AG09319 (cell line): ENCODE measurements around the gene HRC.

Experiments
- DNase-seq: peaks from one replicate; pipeline ENCODE4 v3.0.0-alpha.2; 2010; ENCODE audit warnings: low read depth; ENCODE audit errors: extremely low read depth
- TF ChIP-seq, protein P1 (sequence below): IDR thresholded peaks from 2 replicates; pipeline ENCODE4 v1.5.1; 2011; ENCODE audit warnings: low read depth, mild to moderate bottlenecking, inconsistent platforms, low read length, moderate library complexity

The HRC gene

DNA sequence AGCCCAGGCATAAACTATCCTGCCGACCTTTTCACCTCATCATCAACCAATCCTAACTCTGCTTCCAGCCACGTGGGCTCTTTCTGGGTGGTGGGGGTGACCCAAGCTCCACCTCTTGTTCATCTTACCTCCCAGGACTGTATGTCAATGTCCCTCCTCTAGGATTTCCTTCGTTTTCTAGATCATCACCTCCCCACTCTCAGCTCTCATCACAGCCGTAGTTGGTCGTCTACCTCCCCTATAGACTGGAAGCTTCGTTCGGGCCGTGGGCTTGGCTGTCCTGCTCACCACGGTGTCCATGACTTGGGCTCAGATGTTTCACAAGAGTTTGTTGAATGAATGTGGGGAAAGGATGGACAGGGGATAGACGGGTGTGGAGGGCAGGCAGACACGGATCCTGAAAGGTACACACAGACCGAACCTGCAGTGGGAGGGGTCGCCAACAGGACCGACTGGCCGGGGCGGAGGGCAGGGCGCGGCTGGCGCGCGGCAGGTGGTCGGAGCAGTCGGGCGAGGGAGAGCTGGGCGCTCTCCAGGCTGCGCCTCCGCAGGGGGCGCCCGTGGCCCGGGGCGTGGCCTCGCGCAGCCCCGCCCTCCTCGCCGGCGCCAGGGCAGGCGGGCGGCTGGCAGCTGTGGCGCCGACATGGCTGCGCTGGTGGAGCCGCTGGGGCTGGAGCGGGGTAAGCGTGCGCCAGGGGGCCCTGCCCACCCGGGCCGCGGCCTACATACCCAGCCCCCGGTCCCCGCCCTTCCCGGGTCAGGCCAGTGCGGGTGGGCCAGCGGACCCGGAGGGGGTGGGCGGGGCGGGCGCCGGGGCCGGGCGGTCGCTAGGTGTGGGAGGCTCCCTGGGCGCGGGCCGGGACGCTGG, 41.2 kb downstream of the HRC start, which contains the start of gene LIN7B:
LIN7B (plus strand) TSS at position 609 of the 868 bp plus-strand sequence; CDS start at position 644, 35 bp downstream.
- DNase-seq: no peak
- TF ChIP-seq, protein P1, sequence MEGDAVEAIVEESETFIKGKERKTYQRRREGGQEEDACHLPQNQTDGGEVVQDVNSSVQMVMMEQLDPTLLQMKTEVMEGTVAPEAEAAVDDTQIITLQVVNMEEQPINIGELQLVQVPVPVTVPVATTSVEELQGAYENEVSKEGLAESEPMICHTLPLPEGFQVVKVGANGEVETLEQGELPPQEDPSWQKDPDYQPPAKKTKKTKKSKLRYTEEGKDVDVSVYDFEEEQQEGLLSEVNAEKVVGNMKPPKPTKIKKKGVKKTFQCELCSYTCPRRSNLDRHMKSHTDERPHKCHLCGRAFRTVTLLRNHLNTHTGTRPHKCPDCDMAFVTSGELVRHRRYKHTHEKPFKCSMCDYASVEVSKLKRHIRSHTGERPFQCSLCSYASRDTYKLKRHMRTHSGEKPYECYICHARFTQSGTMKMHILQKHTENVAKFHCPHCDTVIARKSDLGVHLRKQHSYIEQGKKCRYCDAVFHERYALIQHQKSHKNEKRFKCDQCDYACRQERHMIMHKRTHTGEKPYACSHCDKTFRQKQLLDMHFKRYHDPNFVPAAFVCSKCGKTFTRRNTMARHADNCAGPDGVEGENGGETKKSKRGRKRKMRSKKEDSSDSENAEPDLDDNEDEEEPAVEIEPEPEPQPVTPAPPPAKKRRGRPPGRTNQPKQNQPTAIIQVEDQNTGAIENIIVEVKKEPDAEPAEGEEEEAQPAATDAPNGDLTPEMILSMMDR: peak; percentile 11; the same call in 1 of the 2 replicates

DNA sequence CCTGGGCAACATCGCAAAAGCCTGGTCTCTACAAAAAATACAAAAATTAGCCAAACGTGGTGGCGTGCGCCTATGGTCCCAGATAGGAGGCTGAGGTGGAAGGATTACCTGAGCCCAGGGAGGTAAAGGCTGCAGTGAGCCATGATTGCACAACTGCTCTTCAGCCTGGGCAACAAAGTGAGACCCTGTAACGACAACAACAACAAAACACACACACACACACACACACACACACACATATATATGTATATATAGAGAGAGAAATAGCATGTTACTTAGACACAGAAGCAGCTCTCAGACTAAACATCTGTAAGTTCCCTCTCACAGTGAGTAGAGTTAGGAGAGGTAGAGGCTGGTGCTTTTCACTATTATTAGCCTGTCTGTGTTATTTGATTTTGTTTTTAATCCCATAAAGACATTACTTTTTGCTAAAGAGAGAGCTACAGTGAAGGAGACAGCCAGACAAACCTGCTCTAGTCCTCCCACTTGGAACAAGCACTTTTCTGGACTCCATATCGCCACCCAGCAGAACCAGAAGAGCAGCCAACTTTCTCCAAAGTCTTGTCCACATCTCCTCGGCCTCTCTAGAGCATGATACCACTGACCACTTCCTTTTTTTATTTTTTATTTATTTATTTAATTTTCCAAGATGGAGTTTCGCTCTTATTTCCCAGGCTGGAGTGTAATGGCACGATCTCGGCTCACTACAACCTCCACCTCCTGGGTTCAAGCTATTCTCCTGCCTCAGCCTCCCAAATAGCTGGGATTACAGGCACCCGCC, 43.8 kb downstream of the HRC start:
- no peak for DNase-seq
- TF ChIP-seq, protein P1: no peak

DNA sequence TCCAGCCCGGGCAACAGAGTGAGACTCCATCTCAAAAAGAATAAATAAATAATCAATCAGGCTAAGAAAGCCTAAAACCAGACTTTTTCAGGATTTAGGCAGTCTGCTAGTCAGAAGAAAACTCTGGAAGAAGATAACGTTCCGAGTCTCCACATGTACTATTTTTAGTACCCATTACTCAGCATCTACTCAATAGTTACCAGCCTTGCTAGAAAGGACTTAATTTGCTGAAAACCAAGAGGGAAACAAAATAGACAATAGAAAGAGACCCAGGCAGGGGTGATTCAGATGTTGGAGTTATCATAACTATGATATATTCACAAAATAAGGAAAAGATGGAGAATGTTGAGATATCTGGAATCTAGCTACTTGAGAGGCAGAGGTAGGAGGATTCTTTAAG, 44.6 kb downstream of the HRC start:
- TF ChIP-seq, protein P1: no peak
- no peak for DNase-seq

DNA sequence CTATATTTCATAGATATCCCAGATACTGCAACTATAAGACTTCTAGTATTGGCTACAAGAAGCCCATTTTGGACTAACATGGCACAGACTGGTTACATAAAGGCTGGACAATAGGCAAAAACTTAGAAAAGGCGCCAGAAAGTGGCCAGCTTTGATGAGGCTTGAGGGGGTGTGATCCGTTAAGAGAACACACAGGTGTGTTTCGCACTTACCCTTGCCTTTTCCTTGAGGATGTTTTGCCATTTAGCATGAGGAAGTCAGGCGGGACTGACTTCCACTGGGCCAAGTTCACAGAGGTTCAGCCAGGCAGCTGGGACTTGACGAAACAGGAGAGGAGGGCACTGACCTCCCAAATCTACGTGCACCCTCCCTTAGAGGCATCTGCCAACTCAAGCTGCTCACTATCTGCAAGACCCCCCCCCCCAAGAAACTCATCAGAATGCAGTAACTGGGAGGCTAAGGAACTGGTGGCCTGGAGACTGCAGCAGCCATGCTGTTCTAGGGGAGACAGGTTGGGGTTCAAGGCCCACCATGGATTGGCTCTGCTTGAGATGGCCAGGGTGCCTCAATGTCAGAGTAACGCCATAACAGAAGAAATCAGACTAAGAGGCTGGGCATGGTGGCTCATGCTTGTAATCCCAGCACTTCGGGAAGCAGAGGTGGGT, 45.5 kb downstream of the HRC start:
- DNase-seq: no peak
- TF ChIP-seq, protein P1: no peak

DNA sequence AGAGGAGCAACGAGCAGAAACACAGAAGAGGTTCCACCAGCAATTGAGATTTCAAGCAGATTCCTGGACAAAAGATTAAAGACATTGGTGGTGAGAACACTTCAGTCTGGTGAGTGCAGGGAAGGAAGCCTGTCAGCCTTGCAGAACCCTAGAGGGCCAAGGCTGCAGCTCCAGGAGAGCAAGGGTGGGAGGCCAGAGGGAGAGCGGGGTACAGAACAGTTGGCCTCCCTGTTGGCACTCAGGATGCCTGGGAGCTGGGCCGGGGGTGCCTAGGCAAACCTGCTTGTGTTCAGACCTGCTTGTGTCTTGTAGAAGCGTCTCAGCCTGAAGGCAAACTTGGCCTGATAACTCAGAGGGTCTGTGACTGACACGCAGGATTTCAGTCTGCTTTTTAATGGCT, 46.1 kb downstream of the HRC start:
- no peak for DNase-seq
- TF ChIP-seq, protein P1: no peak

DNA sequence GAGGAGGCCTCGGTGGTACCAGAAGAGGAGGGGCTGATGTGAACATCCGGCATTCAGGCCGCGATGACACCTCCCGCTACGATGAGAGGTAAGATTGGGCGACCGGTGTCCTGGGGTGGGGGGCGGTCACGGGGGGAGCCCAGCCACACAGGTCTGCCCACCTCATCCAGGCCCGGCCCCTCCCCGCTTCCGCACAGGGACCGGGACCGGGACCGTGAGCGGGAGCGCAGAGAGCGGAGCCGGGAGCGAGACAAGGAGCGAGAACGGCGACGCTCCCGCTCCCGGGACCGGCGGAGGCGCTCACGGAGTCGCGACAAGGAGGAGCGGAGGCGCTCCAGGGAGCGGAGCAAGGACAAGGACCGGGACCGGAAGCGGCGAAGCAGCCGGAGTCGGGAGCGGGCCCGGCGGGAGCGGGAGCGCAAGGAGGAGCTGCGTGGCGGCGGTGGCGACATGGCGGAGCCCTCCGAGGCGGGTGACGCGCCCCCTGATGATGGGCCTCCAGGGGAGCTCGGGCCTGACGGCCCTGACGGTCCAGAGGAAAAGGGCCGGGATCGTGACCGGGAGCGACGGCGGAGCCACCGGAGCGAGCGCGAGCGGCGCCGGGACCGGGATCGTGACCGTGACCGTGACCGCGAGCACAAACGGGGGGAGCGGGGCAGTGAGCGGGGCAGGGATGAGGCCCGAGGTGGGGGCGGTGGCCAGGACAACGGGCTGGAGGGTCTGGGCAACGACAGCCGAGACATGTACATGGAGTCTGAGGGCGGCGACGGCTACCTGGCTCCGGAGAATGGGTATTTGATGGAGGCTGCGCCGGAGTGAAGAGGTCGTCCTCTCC, 47.4 kb downstream of the HRC start:
- no peak for DNase-seq
- TF ChIP-seq, protein P1: no peak
